HG03439 (cell line): Measurements from ENCODE around the gene RCAN2.

Experiments
- ATAC-seq: cut with Tn5 transposase; IDR thresholded peaks from one replicate; pipeline ENCODE4 v1.9.1; 2021; ENCODE audit warnings: mild to moderate bottlenecking, moderate library complexity; ENCODE audit not compliant: unreplicated experiment

Gene RCAN2

GRCh38 chr6:46296586-46296985, 194.7 kb downstream of the RCAN2 start:
- ATAC-seq: no peak

DNA sequence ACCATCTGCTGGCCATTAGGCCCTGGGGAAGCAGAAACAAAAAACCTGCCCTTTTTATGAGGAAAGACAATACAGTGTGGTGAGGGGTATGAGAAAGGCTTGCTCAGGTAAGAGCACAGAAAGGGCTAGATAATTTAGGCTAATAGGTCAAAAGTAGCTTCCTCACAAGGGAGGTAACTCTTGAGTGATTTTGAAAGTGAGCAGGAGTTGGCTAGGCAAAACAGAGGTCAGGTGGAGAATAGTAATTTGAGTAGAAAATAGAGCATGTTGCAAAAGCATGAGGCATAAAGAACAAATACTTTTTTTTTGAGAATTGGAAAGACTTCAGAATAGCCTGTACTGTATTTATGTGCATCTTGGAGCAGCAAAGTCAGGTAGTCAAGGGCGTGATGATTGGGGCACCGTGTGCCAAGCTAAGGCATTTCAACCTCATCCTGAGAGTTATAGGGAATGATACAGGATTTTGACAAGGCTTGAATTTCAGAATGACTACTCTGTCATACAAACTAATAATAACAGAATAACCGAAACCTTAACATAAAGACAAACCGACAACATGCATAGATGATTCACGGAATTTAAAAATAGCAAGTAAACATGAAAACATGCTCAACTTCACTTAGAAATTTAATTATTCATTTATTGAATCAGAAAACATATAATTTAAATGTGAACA, 197.5 kb downstream of the RCAN2 start:
- ATAC-seq: peak; percentile 94

DNA sequence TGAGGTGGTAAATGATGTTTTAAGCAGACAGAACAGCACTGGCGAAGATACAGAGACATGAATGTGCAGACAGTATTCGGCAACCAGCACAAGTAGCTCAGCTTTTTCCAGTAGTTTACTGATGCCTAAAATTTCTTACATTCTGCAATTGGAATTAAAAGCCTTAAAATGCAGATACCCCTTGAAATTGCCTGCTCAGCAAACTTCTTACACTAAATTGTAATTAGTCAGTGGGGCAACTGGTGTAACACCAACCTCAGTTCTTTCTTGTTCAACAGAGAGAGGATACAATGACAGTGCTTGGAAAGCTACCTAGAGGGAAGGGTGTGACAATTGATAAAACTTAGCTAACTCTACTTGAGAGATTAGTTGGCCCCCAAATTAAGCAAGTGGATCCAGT, 199.4 kb downstream of the RCAN2 start:
- ATAC-seq: no peak

DNA sequence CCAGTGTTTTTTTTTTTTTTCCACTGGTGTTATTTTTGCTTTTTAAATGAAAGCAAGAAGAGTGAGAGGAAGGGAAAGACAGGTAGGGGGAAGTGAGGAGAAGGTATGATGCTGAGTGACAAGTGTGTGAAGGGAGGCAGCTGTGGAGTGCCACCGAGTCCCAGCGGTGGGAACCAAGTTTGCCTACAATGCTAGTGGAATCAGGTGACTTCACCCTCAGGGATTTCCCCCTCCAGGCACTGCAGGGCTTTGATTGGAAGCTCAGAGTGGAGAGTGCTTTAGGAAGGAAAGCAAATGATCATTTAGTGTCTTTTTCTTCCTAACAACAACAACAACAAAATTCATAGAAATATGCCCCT, 200.0 kb downstream of the RCAN2 start:
- no peak for ATAC-seq

GRCh38 chr6:46290421-46291274, 200.6 kb downstream of the RCAN2 start:
- no peak for ATAC-seq

DNA sequence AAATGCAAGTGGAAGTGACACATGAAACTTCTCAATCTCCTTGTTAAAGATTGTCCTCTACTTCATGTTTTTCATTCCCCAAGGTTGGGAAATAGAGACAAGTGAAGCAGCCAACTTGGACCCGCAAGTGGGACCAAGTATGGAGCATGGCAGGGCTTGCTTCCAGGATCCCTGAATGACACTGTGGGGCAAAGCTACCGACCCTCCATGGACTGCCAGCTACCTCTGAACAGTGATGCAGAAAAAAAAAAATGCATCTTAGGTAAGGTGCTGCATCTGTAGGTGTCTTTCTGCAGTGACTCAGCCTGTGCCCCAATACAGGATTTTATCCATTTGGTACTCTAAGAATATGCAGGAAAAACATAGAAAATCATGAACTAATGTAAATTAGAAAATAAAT, 201.4 kb downstream of the RCAN2 start:
- ATAC-seq: no peak

DNA sequence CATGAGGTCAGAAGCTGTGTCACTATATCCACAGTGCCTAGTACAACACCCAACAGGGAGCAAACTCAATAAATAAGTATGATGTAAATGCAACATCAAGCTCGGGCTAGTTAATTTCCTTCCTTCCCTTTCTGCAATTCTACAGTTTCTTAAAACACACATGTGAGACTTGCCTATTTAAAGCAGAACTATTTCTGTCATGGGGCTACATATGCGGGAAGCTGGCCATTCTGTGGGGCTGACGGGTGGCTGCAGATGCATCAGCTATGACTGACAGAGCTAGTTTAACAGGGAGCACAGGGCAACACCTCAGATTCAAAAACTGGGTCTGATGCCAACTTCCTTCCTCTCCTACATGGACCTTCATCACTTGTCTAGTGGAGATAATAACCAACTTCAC, 202.4 kb downstream of the RCAN2 start:
- no peak for ATAC-seq

GRCh38 chr6:46287681-46288080, 203.6 kb downstream of the RCAN2 start:
- no peak for ATAC-seq

- ATAC-seq: no peak
Measured at GRCh38 chr6:46287043-46287442, 204.2 kb downstream of the RCAN2 start.

DNA sequence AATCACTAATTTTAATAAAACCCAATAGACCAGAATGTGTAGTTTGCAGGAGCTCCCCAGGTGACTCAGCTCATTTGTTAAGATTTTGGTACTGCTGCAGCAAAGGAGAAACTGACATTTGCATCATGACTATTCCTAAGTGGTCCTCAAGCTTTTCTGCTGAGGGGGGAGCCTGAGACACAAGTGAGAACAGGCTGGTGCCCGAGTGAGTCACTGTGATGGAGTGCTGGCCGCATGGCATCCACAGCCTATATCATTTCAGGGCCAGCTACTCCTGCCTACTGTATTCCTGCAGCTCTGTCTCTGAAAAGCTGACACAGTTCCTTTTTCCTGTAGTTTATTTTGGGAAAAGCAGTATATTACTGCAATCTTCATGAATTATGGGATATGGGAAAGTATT, 206.8 kb downstream of the RCAN2 start:
- ATAC-seq: no peak

DNA sequence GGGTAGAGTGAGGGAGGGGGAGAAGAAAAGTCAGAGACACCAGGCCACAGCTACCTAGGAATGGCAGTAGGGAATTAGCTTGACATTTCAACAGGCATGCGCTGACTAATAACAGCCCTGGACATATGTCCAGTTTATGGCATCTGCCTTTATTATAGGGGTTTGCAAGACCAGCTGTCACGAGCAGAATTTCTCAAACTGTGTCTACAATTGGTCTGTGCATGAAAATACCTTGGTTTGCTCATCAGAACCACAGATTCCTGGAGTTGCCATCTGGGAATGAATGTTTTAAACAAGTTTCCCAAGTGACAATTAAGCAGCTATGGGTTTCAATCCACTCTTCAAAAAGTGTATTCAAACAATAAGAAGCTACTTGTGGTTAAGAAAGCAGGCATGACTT, 210.1 kb downstream of the RCAN2 start:
- no peak for ATAC-seq

GRCh38 chr6:46279874-46280273, 211.4 kb downstream of the RCAN2 start:
- ATAC-seq: no peak

DNA sequence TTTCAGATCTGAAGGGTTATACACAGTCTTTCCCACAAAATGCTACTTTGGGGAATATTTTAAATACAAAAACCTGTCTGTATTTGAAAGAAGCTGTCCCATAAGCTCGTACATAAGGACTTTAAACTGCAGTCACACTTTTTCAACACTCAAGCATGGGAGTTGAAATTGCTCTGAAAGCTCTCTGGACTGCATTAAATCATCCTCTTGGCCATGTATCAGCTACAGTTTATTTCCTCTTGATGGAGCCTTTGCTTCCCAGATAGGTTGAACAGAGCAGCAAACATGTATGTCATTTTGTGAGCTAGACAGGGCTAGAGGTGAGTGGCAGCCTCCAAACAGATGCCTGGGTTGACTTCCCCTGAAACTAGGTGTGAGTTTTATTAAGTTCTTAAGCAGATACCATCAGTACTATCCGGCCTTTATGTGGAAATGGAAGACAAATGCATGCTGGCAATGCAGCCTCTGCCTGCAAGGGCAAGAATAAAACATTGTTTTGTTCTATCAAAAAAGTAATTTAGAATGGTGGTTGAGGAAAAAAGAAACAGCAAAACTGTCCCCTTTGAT, 214.6 kb downstream of the RCAN2 start:
- ATAC-seq: no peak

DNA sequence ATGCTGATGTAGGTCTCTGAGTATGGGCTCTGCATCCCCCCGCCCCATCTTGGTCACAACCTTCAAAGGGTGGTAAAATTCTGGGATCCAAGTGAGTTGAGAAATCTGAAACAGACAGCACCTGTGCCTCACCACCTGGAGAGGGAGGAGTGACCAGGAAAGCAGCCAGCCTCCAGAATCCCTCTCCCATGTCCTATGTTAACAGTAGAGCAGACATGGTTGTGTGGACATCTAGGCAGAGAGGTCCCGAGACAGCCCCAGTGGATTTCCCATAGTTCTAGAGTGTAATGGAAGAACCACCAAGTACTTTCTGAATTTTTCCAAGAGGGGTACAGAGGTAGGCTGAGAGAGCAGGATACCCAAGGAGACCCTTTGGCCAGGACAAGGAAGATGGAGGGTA, 216.7 kb downstream of the RCAN2 start:
- ATAC-seq: no peak

DNA sequence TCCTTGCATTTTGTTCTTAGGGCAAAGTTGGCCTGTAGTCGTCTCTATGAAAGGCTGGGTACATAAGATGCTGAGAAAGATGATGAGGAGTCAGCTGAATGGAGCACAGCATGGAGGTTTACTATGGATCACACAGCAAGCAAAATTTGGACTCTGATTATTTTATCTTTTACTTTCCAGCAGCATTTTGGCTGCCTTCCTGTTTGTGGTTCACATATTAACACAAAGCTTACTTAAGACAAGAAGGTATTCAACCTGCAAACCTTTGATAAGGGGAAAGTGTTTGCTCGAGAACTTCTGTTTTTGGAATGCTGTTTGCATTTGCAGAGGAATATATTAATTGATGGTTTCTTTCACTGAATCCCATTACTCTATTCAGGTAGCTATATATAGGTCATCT, 217.3 kb downstream of the RCAN2 start:
- ATAC-seq: no peak

- ATAC-seq: no peak
Measured at GRCh38 chr6:46271728-46272127, 219.5 kb downstream of the RCAN2 start.

DNA sequence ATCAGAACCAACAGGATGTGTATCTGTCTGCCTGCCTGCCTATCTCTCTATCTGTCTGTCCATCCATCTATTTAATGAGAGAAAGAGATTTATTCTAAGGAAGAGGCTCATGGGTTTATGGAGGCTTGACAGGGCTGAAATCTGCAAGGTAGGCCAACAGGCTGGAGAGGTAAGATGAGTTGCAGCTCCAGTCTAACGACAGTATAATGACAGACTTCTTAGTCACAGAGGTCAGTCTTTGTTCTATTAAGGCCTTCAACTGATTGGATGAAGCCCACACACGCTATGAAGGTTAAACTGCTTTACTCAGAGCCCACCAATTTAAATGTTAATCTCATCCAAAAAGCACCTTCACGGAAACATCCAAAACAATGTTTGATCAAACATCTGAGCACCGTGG, 220.1 kb downstream of the RCAN2 start:
- ATAC-seq: no peak

DNA sequence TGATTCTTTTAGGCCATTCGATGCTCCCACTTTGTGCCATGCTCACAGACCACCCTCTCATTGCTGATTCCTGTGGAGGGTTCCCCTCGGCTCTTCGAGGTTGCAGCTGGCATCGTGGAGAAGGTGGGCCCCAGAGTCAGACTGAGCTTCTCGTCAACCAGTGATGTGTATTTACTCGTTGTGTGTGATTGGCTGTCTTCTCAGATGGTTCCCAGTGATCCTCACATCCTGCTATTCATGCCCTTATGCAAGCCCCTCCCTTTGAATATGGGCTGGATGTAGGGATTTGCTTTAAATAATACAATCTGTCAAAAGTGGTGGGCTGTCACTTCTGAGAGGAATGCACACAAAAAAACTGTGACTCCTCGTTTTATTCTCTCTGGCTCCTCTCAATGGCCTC, 220.9 kb downstream of the RCAN2 start:
- ATAC-seq: no peak

- ATAC-seq: no peak
Measured at GRCh38 chr6:46269447-46270229, 221.6 kb downstream of the RCAN2 start.

- ATAC-seq: no peak
Measured at GRCh38 chr6:46267515-46267914, 223.7 kb downstream of the RCAN2 start.

DNA sequence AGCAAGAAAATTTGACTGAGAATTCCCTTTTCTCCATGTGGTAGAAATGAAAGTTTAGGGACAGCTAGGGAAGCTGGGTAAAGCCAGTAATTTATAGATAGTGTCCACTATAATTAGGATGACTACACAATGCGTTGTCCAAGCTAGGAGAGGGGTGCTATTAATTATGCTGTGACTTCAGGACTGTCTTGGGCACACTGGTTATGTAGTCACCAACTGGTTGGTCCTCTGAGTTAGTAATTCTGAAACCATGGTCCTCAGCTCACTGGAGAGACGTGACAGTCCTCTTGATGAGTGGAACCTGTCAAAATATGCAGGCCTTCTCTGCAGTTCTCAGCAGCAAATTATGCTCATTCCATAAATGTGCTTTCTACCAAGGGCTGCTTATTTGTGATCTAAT, 225.9 kb downstream of the RCAN2 start:
- no peak for ATAC-seq

DNA sequence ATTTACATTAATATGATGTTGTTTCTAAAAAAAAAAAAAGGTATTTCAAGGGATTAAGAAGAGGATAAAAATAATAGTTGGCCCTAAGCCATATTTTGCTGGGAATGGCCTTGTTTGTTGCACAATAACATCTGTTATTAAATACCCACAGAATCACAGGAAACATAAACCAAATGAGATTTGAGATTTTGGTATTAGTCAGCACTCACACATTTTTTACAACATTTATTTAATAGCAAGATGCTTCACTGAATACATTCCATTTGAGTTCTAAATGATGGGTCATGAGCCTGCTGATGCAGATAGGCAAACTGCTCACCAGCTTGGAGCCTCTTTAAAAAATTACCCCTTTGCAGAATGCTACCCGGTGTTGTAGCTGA, 227.6 kb downstream of the RCAN2 start:
- ATAC-seq: no peak
